SIG-M5 treated with dmso at 0.1 percent for 504 hours (cell line): ENCODE results near the gene DGKZ.

Experiments used
- DNase-seq: peaks from one replicate; lab custom pipeline; 2025; ENCODE audit not compliant: unreplicated experiment; lab: John Stamatoyannopoulos, UW

The DGKZ gene

DNA sequence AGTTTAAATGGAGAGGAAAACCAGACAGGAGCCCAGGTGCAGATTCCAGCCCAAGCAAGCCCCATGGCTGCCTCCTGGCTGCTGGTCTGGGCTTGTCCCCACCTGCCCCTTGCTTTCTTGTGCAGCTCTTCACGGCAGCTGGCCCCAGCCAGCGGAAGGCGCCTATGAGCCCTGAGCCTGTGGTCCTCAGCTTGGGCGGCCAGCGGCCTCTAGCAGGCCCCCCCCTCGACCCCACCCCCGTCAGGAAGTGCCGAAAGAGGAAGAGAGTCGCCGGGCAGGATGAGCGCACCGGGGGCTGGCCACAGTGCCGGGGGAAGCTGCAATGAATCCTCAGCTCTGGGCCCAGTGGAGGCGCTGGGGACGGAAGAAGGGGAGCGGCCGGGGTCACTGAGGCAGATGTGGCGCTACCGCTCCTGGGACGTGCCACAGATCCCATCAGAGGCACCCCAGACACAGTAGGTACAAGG is 2.1 kb upstream of the DGKZ start:
- DNase-seq, result peak; percentile 72

DNA sequence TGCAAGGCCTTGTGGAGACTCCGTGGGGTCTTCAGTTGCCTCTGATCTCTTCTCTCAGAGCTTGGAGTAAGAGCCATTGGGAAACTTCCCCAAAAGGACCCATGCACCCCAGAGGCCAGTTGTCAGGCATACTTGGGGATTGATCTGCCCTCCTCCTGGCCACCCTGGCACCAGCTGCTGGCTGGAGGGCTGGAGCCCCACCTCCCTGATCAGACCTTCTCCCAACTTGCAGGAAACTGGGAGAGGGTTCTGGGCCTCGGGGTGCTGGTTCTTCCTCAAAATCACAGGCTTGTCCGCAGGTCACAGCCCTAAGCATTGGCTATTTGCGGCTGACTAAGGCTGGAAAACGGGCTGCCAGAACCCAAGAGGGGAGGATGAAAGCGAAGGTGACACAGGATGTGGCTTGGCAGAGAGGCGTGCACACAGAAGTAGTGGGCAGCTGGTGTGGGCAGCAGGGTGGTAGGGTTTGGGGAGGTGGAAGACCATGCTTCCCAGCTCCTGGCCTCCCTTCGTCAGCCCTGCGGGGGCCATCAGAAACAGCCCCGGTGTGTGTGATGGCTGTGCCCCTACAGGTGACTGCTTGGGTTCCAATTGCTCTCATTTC is 1.3 kb upstream of the DGKZ start:
- DNase-seq, result no peak

DNA sequence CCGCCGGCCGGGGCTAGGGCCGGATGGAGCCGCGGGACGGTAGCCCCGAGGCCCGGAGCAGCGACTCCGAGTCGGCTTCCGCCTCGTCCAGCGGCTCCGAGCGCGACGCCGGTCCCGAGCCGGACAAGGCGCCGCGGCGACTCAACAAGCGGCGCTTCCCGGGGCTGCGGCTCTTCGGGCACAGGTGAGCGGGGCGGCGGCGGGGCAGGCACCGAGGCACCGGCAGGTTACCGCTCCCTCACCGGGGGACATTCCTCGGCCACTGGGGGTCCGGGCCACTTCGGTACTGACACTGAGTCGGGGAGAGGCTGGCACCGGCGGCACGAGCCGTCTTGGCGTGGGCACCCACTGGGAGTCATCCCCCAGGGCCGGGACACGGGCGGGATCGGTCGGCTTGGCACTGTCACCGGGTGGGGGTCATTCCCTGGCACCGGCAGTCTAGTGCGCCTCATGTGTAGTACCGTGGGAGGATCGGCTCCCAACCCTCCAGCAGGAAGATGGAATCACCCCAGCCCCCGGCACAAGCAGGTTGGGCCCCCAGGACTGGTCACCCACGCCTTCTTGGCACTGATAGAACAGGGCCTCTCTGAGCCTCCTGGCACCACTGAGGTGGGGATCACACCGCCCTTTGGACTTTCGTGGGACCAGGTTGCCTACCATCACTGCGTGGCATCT is 511 bp downstream of the DGKZ start:
- DNase-seq, result no peak

DNA sequence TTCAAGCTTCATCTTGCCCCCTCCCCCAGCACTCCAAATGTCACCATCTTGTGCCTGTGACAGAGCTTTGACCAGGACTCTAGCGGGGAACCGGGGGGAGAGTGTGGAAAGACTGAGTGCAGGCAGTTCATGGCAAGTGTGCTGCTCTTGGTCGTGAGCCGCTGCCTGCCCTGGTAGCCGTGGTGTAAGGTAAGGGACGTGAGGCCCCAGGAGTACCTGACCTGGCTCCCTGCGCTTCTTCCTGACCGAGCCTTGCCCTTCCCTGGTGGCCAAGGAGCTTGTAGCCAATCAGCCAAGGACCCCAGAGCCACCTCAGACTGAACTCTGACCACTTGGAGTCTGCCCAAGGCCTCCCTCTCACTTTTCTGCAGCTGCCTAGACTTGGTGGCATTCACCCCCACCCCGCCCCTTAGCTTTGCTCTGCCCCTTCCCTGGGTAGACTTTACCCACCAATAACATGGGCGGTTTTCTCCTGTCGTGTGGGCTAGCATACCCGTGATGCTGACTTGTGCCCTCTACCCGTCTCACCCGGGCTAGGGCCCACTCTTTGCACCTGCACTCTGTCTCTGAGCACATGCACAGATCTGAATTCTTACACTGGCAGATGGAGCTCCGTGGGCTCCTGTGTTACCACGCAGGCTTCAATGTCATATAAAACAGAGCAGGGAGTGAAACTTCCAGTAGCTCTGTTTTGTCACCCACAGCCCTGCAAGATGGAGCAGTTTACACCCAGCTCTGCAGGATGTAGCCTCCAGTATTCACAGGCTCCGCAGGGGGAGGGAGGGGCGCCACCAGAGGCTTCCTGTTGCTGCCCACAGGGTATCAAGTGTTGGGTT is 1.5 kb downstream of the DGKZ start:
- DNase-seq, result no peak

DNA sequence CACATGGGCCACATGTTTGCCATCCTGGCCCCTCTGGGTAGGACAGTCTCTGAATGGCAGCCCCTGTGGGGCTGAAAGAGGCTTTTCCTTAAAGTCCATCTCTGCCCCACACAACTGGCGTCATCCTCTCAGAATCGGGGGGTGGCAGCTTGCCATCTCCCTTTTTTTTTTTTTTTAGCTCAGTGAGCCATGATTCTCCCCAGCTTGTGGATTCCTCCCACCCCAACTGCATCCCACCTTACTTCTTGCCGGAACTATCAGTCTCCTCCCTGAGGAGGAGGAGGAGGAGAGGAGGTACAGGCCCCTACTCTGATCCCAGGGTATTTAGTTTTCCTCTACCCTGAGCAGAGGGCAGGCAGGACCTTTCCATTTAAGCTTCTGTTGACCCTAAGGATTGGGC is 3.4 kb downstream of the DGKZ start:
- DNase-seq, result no peak

DNA sequence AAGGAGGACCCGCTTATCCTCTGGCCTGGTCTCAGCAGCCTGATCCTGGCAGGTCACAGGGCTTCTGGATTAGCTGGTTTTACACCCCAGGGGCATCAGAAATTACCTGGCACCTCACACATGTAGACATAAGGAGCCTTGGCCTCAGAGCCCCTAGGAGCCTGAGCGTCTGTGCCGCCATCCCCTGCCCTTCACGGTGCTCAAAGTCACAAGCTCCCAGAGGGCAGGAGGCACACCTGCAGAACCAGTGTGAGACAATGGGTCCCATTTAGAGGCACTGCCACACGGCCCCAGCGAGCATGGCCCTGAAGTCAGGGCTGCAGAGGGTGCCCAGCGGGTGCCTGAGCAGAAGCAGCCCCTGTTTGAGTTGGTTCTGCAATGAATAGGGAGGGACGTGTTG is 3.9 kb downstream of the DGKZ start:
- no peak for DNase-seq

DNA sequence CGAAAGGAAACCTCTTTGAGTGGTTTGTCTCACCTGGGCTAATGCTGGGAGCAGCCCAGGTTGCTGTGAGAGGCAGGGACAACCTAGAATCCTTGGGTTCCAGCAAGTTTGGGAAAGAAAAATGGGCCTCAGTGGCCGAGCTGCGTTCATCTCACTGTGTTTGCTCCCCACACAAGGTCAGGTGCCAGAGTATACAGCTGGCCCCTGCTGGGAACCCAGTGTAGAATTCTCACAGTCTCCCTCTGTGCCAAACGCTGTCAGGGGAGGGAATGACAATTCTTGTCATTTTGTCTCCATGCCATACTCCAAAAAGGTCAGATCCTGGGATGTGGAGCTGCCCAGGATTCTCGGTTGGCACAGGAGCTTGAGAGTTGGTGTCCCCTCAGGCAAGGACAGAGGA is 4.3 kb downstream of the DGKZ start:
- DNase-seq, result no peak

DNA sequence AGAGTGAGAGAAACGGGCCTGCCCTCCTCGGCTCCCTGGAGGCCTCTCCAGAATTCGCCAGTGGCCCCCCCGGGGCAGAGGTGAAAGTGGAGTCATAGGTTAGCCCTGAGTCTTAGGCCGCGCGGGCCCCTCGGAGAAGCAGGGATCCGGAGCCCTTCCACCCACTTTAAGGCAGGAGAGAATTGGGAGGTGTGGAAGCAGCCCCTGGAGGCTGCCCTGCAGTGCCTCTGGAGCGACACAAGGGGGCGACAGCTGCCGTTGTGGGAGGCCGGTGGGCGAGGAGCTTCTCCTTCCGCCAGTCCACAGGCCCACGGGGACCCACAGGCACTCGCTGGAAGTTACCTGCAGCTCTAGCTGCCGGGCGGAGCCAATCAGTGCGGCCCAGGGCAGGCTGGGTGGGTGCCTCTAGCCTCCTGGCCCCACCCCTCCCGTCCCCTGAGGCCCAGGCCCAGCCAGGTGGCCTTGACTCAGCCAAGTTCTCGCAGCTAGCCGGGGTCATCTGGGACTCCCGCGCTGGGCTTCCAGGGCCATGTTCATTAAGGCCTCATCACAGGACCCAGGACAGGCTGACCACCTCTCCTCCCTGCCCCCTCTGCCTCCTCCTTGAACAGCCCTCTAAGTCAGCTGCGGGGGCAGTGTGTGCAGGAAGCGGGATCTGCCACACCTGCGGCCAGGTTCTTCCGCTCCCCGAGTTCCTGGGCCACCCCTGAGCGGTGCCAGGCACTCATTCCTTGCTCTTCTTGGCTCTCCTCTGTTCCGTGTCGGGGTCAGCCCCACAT is 5.0 kb downstream of the DGKZ start:
- DNase-seq, result no peak

DNA sequence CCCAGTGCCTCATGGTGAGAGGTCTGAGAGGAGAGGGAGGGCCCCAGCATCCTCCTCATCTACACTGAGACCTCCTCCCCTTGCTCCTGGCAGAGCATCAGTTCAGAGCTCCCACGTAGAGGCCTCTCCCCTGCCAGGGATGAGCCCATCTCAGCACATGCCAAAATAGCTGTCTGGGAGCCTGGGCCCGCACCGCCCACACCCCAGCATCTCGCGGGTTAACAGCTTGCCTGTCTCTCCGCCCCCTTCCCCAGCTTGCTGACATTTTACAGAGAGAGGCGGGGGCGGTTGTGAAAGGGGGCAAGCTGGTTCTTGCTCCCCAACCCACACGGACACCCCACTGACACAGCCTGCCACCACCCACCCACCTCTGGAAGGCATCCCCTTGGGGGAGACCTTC is 6.4 kb downstream of the DGKZ start:
- no peak for DNase-seq

DNA sequence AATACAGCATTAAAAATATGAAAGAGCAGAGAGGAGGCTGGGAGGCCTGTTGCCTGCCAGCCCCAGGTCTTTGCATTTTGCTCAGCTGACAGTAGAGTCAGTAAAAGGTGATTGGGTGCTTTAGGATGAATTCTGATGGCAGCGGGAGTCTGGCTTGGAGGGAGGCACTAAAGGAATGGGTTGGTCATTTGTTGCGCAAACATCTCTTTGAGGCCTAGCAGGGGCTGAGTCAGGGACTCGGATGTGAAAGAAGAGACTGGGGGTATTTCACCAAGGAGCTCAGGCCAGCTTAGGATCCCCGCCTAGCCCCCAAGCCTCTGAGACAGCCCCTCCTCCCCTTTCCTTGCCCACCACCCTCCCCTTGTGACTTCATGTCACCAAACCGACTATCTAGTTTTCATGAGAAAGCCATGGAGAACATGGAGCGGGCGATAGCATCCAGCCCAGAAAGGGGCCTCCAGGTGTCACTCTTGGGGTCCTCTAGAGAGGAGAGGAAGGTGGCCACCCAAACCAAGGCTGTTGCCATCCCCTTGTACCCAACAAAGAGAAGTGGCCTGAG is 9.7 kb downstream of the DGKZ start:
- peak; percentile 32 for DNase-seq

DNA sequence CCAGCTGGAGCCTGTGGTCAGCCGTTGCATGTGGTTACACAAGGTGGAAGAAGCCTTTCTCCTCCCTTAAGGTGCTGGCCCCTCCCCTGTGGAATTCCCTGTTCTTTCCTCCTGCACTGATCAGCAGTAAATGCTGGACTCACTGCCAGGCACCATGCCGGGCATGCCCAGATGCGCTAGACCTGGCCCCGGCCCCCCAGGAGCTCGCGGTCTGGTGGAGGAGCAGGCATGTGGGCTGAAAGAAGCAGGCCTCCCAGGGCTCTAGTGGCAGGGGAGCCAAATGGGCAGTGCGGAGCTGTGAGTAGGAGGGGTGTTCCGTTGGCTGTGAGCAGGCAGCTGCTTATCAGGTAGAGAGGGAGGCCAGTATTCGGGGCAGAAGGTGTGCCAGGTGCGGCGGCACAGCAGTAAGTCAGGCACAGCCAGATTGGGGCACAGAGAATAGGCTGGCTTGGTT is 10.2 kb downstream of the DGKZ start:
- no peak for DNase-seq

DNA sequence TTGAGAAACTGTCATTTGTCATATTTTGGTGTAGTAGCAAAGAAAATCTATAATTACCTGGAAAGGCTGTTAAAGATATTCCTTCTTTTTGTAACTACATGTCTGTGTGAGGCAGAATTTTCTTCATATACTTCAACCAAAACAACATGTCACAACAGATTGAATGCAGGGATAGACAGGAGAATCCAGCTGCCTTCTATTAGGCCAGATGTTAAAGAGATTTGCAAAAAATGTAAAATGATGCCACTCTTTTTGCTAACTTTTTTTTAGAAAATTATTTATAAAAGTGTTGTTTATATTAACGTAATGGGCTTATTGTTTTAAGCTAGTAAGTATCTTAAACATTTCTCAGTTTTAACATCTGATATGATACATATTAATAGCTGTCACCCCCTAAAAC is 12.7 kb downstream of the DGKZ start:
- no peak for DNase-seq

DNA sequence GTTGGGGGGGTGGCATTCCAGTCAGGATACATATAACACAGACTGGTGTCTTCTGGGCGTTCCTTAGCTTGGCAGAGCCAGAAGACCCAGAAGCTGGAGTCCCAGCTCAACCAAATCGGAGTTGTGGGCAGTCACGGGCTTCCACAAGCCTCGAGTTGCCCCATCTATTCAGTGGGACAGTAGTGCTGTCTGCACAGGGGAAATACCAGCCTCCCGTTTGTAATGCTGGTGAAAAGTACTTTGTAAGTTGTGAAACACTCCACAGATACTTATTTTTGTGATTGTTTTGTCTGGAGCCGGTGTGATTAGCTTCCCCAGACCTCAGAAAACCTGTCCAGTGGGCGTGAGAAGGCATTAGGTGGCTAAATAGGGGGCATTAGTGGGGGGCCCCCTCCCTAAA is 13.6 kb downstream of the DGKZ start:
- DNase-seq, result peak; percentile 62

DNA sequence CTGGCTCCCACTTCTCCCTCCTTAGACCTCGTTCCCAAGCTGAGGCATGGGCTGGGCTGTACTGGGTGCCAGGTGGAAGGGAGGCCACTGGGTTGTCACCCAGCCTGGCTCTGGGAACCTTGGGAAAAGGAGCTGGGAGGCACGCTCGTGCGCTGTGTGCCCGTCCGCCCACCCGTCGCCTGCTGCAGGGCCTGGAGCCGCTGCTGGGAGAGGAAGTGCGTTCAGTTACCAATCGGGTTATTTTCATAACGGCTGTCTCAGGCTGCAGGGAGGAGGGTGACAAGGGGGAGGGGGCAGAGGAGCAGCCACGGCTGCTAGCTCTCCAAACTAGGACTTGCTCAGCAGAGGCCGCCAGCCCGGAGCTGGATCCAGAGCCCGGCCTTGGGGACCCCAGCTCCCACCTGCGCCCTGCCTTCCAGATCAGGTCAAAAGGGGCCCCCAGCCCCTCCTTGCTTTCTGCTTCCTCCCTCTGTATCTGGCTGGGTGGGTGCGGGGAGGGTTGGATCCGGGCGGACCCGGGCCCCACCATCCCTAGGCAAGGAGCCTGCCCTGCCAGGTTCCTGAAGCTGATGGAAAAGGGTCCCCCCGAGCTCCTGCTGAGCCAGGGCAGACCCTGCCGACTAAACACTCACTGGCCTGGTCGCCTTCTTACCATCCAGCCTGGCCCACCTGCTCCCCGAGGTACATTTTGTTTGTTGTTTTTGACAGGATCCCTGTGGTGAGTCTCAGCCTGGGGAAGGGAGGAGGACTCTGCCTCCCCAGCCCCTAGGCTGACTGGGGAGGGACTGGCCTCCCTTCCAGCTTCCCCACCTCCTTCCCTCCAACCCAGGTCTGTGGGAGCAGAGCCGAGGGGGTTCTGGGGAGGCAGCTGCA is 14.3 kb downstream of the DGKZ start:
- DNase-seq, result peak; percentile 89

DNA sequence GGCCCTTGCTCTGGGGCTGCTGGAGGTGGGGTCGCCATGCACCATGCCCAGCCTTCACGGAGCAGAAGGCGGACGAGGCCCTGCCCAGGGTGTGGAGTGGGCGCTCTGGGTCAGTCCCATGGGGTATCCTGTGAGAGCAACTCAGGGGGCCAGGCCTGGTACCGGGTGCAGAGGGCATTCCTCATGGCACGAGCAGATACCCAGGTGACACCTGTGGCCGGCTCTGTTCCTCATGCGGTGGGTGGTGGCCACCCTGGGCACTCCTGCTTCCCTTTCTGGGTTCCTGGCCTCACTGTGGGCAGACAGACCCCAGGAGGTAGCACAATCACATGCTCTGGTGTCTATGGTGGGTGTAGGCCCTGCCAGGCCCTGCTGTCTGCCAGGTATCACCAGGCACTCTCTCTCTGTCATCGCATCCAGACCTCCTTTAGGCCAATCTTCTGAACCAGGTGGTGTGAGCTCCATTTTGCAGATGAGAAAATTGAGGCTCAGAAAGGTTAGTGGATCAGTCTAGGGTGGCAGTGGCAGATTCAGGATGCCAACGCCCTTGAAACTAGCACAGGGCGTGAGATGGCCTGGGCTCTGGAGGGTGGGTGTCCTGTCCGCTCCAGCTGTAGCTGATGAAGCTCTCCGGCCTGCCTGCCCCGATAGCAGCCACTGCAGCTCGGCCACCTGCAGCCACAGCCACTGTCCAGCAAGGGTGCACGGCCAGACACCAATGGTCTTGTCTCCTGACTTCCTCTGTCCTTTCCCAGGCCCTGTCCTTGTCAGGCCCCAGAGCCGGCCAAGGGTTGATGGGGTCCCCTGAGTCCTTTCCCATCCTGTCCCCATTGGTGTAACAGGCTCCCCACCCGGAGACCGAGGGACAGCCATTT is 15.1 kb downstream of the DGKZ start:
- no peak for DNase-seq

DNA sequence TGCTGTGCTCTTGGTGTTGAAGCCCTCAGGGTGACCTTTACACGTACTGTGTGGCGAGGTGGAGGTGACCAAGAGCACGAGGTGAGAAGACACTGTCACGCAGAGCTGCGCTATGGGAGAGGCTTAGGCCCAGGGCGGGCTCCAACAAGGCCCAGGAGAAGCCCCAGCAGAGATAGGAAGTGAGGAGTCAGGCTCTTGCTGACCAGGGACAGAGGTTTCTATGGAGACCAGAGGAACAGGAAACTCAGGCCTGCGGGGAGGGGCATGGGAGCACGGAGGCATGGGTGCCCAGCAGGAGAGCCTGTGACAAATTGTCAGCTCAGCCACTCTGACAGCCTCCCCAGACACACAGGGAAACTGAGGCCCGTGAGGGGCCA is 15.8 kb downstream of the DGKZ start:
- DNase-seq, result peak; percentile 27

DNA sequence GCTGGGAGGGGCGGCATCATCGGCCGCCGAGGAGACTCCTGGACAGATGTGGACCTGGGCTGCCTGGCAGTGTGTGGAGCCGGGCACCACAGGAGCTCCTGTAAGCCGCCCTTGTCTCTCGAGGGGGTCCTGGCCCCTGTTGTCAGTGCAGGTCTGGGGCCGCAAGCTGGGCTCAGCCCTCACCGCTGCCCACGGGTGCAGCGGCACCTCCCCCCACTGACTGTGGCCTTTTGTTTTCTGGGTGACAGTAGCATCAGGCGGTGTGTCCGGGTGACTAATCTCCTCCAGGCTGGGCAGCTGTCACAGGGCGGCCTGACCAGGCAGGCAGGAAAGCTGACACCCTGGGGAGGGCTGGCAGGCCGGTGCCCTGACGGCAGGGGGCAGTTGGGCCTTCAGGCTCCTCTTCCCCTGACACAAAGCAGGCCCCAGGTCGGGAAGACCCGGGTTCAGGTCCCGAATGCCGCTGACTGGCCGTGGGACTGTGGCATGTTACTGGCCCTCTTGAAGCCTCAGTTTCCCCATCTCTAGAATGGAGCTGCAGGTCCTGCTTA is 16.3 kb downstream of the DGKZ start:
- DNase-seq, result peak; percentile 26

DNA sequence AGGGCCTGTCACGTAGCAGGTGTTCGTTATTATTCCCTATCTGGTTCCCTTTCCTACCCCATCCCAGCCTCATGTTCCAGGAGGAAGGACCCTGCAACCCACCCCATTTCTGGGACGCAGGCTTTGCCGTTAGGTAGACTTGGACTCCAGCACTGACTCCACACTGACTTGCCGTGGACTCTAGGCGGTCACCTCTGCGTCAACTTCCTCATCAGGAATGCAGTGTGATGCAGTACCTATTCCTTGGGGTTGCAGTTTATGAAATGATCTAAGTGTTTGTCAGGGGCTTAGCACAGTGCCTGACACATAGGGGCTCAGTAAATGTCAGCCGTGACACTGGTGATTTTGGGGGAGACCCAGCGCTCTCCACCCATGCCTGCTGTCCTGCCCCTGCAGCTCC is 16.8 kb downstream of the DGKZ start:
- DNase-seq, result no peak

DNA sequence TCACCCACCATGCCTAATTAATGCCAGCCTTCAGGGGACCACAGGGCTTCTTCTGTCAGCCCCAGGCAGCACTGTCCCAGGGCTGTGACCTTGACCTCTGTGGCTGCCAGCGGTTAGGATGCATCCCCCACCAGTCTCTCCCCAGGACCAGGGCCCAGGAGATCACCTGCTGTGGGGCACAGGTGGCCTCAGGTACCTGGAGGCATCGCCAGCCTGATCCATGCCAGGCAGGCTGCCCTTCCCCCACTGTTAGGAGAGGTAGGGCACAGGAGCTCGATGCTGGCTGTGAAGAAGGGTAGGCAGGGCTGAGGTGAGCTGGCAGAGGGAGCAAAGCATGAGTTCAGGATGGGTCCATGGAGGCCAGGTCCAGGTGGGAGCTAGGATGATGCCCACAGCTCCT is 17.5 kb downstream of the DGKZ start:
- no peak for DNase-seq
